Measurements from ENCODE around the gene PPP1R7.

GRCh38 chr2:241227594-241227993 lies 77.3 kb downstream of the PPP1R7 start:
- TF ChIP-seq CTCF (IDR thresholded peaks at IDR 0.05; ENCODE audit: borderline replicate concordance, extremely low read depth, low read length, poor library complexity, severe bottlenecking): no peak
- TF ChIP-seq EZH2 (IDR thresholded peaks at IDR 0.05; ENCODE audit: borderline replicate concordance, low read depth, low read length, severe bottlenecking): no peak

Measured in DND-41 (cell line).